WTC11 (cell line): ENCODE data around the gene TNNI2. TPM values are rescaled to one million over a fixed set of nuclear protein-coding genes. Genes with fewer than 3 reads are reported as not detected.

Source experiments
- ATAC-seq: fragments of 200-7000 bp; cut with Tn5 transposase; 2 replicates; pipeline ENCODE4 v1.10.0; 2021; ENCODE audit warnings: mild to moderate bottlenecking, moderate library complexity
- CTCF ChIA-PET: fragments of 300-600 bp; sonication (Branson Sonifier 250); formaldehyde crosslinking; loops from one replicate; lab custom pipeline; 2021; ENCODE audit warnings: antibody characterized with exemption; lab: Charles Lee
- POLR2A ChIA-PET: fragments of 350-600 bp; sonication (Branson Sonifier 250); formaldehyde crosslinking; loops from one replicate; lab custom pipeline; 2021; ENCODE audit warnings: antibody characterized with exemption; lab: Charles Lee
- DNase-seq: peaks from one replicate; pipeline ENCODE4 v3.0.0; 2021; ENCODE audit warnings: low spot score
- H3K27ac Mint-ChIP-seq: 2 replicates; pipeline ENCODE4 v1.8.0; 2021; ENCODE audit warnings: mixed read lengths
- H3K27me3 Mint-ChIP-seq: 2 replicates; pipeline ENCODE4 v1.8.0; 2021; ENCODE audit warnings: low read depth, mild to moderate bottlenecking, moderate library complexity, mixed read lengths
- H3K36me3 Mint-ChIP-seq: 2 replicates; pipeline ENCODE4 v1.8.0; 2021; ENCODE audit warnings: mixed read lengths
- H3K4me1 Mint-ChIP-seq: 2 replicates; pipeline ENCODE4 v1.8.0; 2022; ENCODE audit warnings: mixed read lengths
- H3K4me3 Mint-ChIP-seq: 2 replicates; pipeline ENCODE4 v1.8.0; 2021; ENCODE audit warnings: mild to moderate bottlenecking, moderate library complexity, mixed read lengths
- H3K9me3 Mint-ChIP-seq: 2 replicates; pipeline ENCODE4 v1.8.0; 2021; ENCODE audit warnings: mixed read lengths
- AR ChIP-seq: fragments of 250-450 bp; sonication (Bioruptor Pico); IDR thresholded peaks from 2 replicates; pipeline ENCODE4 v1.9.0; 2021; ENCODE audit warnings: mild to moderate bottlenecking
- ATF1 ChIP-seq: sonication (generic); formaldehyde crosslinking; IDR thresholded peaks from 2 replicates; pipeline ENCODE4 v1.8.1; 2023; ENCODE audit warnings: mild to moderate bottlenecking, moderate library complexity, missing genetic modification reagents
- ATF3 ChIP-seq: sonication (generic); formaldehyde crosslinking; conservative IDR thresholded peaks from 2 replicates; pipeline ENCODE4 v1.8.1; 2022; ENCODE audit warnings: mild to moderate bottlenecking, missing genetic modification reagents
- CBFB ChIP-seq: sonication (generic); formaldehyde crosslinking; IDR thresholded peaks from 2 replicates; pipeline ENCODE4 v1.8.1; 2022; ENCODE audit warnings: mild to moderate bottlenecking, low read depth, missing genetic modification reagents
- CREM ChIP-seq: sonication (generic); formaldehyde crosslinking; IDR thresholded peaks from 2 replicates; pipeline ENCODE4 v1.8.1; 2022; ENCODE audit warnings: mild to moderate bottlenecking, missing genetic modification reagents, moderate library complexity
- E2F4 ChIP-seq: sonication (generic); formaldehyde crosslinking; IDR thresholded peaks from 2 replicates; pipeline ENCODE4 v1.8.1; 2022; ENCODE audit warnings: low read depth, mild to moderate bottlenecking, moderate library complexity, missing genetic modification reagents, borderline replicate concordance
- EMX1 ChIP-seq: fragments of 250-450 bp; sonication (Bioruptor Pico); IDR thresholded peaks from 2 replicates; pipeline ENCODE4 v1.8.0; 2021; ENCODE audit warnings: mild to moderate bottlenecking
- FOXP1 ChIP-seq: sonication (generic); formaldehyde crosslinking; IDR thresholded peaks from 2 replicates; pipeline ENCODE4 v1.8.0; 2022; ENCODE audit warnings: missing genetic modification reagents, mild to moderate bottlenecking, moderate library complexity, borderline replicate concordance
- GABPB1 ChIP-seq: sonication (generic); formaldehyde crosslinking; IDR thresholded peaks from 2 replicates; pipeline ENCODE4 v1.8.1; 2023; ENCODE audit warnings: mild to moderate bottlenecking, missing genetic modification reagents
- HMGA2 ChIP-seq: fragments of 250-450 bp; sonication (Bioruptor Pico); IDR thresholded peaks from 2 replicates; pipeline ENCODE4 v1.4.0; 2021; ENCODE audit warnings: mild to moderate bottlenecking, moderate library complexity
- IRF2 ChIP-seq: sonication (generic); formaldehyde crosslinking; IDR thresholded peaks from 2 replicates; pipeline ENCODE4 v1.8.0; 2022; ENCODE audit warnings: low read depth, missing genetic modification reagents, borderline replicate concordance
- KAT7 ChIP-seq: sonication (generic); formaldehyde crosslinking; IDR thresholded peaks from 2 replicates; pipeline ENCODE4 v1.8.1; 2023; ENCODE audit warnings: missing genetic modification reagents, mild to moderate bottlenecking, borderline replicate concordance
- NR1H2 ChIP-seq: sonication (generic); formaldehyde crosslinking; IDR thresholded peaks from 2 replicates; pipeline ENCODE4 v1.9.0; 2021; ENCODE audit warnings: mild to moderate bottlenecking, moderate library complexity, missing genetic modification reagents
- RELA ChIP-seq: sonication (generic); formaldehyde crosslinking; IDR thresholded peaks from 2 replicates; pipeline ENCODE4 v1.8.1; 2022; ENCODE audit warnings: missing genetic modification reagents, mild to moderate bottlenecking, borderline replicate concordance
- SP1 ChIP-seq: sonication (generic); formaldehyde crosslinking; conservative IDR thresholded peaks from 2 replicates; pipeline ENCODE4 v1.8.1; 2022; ENCODE audit warnings: missing genetic modification reagents
- TCF7 ChIP-seq: sonication (generic); formaldehyde crosslinking; IDR thresholded peaks from 2 replicates; pipeline ENCODE4 v1.8.0; 2022; ENCODE audit warnings: mild to moderate bottlenecking, low read depth, missing genetic modification reagents, moderate library complexity
- TP53 ChIP-seq: sonication (generic); formaldehyde crosslinking; IDR thresholded peaks from 2 replicates; pipeline ENCODE4 v1.8.1; 2023; ENCODE audit warnings: mild to moderate bottlenecking, missing genetic modification reagents
- ZMAT4 ChIP-seq: fragments of 250-450 bp; sonication (Bioruptor Pico); IDR thresholded peaks from 2 replicates; pipeline ENCODE4 v1.9.0; 2021; ENCODE audit warnings: mild to moderate bottlenecking
- ZNF263 ChIP-seq: sonication (generic); formaldehyde crosslinking; IDR thresholded peaks from 2 replicates; pipeline ENCODE4 v1.8.1; 2022; ENCODE audit warnings: low read depth, mild to moderate bottlenecking, moderate library complexity, missing genetic modification reagents
- ZNF281 ChIP-seq: sonication (generic); formaldehyde crosslinking; IDR thresholded peaks from 2 replicates; pipeline ENCODE4 v1.8.0; 2023; ENCODE audit warnings: mild to moderate bottlenecking, missing genetic modification reagents
- ZNF423 ChIP-seq: fragments of 250-450 bp; sonication (Bioruptor Pico); IDR thresholded peaks from 2 replicates; pipeline ENCODE4 v2.1.2; 2022; ENCODE audit warnings: mild to moderate bottlenecking, moderate library complexity
- total RNA-seq: library from RNA; stranded (reverse); gene quantifications from 3 replicates; pipeline ENCODE4 v1.2.3, GENCODE V29; 2021
- TF ChIP-seq, protein P1 (sequence below): sonication (generic); formaldehyde crosslinking; IDR thresholded peaks from 2 replicates; pipeline ENCODE4 v1.8.1; 2023; ENCODE audit warnings: mild to moderate bottlenecking, moderate library complexity, missing genetic modification reagents

TNNI2 gene
- total RNA-seq, 1 experiment from 2014 or later, result not detected

DNA sequence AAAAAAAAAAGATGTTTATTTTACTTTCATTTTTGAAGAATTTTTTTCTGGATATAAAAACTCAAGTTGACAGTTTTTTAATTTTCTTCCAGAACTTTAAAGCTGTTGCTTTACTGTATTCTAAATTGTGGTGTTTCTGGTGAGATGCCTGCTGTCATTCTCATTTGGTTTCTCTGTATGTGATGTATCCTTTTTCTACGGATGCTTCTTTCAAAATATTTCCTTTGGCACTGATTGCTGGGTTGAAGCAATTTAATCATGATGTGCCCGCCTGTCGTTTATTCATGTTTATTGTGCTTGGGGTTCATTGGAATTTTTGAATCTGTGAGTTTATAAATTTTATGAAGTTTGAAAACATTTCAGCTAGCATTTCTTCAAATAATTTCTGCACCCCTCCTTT, 45.7 kb upstream of the TNNI2 start (continued):
- no peak for TF ChIP-seq IRF2
- no peak for TF ChIP-seq ZNF263 (CRISPR knock-in tag)
- TF ChIP-seq RELA (CRISPR knock-in tag), result no peak
- TF ChIP-seq NR1H2, result no peak
- TF ChIP-seq SP1 (CRISPR knock-in tag), result no peak

DNA sequence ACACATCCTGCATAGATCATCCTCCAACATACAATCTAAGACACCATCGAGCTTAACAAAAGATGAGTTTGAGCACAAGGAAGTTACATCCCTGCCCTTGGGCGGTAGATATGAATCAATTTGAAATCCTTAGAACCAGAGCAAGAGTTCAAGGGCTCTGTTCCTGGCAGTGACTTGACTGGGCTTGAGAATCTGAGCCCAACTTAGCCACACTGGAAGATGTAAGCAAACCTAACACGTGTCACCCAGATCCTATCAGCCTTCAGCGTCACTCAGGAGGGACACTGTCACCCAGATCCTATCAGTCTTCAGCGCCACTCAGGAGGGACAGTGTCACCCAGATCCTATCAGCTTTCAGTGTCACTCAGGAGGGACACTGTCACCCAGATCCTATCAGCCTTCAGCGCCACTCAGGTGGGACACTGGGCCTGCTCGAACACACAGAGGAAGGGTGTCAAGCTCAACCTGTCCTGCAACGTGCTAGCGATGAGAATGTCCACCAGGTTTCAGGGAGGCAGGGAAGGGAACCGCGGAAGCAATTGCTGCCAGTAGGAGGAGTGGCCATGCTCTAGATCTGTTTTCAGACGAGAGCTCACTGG, 42.3 kb upstream of the TNNI2 start:
- Mint-ChIP-seq H3K9me3 (no peaks in the 10 kb centered on the region), H3K36me3 (no peaks in the 10 kb centered on the region), H3K4me3 (no peak overlapping the region), H3K27me3 (peaks cover 36% of the 10 kb centered on the region), H3K27ac (no peak overlapping the region), H3K4me1 (no peaks in the 10 kb centered on the region)
- TF ChIP-seq HMGA2 (CRISPR knock-in tag) (no peak), FOXP1 (CRISPR knock-in tag) (no peak), ATF3 (CRISPR knock-in tag) (no peak), E2F4 (CRISPR knock-in tag) (no peak), ZMAT4 (CRISPR knock-in tag) (no peak), ZNF423 (CRISPR knock-in tag) (no peak), KAT7 (CRISPR knock-in tag) (no peak), GABPB1 (CRISPR knock-in tag) (no peak), CBFB (CRISPR knock-in tag) (no peak)
- CTCF ChIA-PET, result interaction anchor here (0.7 to 1.2 kb wide), 15 partner anchors 10 to 359 kb away, joined by 3 to 17 read pairs (median 5); no protein-coding TSS in a partner anchor
- DNase-seq, result no peak
- POLR2A ChIA-PET, result interaction anchor here (0.6 kb wide), 1 partner anchor 11 kb away, joined by 4 read pairs; no protein-coding TSS in a partner anchor
- ATAC-seq, result peak; percentile 77

DNA sequence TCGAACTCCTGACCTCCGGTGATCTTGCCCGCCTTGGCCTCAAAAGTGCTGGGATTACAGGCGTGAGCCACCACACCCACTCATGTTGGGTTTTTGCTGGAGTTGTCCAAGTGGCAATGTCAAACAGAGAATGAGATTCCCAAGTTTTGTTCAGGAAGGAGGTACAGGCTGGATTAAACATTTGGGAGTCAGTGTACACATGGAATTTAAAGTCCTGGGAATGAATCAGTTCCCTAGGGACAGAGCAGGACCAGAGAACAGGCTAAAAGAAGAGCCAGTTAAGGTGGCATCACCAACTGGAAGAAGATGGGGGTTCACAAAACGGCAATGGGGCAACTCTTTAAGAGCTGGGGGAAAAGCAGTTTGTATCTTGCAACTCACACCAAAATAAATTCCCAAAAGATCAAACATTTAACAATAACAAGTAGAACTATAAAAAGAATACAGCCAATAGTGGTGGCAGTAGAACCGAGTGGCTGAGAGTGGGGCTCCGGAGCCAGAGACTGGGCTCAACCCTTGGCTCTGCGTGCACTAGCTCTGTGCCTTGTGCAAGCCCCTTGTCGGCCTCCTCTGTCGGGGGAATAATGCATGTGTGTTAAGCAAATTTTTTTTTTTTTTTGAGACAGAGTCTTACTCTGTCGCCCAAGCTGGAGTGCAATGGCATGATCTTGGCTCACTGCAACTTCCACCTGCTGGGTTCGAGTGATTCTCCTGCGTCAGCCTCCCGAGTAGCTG, 41.2 kb upstream of the TNNI2 start:
- no peak overlapping the region for H3K4me3 Mint-ChIP-seq
- POLR2A ChIA-PET, result interaction anchor here (0.6 kb wide), 1 partner anchor 10 kb away, joined by 4 read pairs; no protein-coding TSS in a partner anchor
- no peak for DNase-seq
- peaks cover 27% of the 10 kb centered on the region for H3K27me3 Mint-ChIP-seq
- no peak for ATAC-seq
- CTCF ChIA-PET, result interaction anchor here (0.7 to 1.5 kb wide), 11 partner anchors 9 to 355 kb away, joined by 3 to 17 read pairs (median 6); no protein-coding TSS in a partner anchor
- H3K36me3 Mint-ChIP-seq, result no peaks in the 10 kb centered on the region
- H3K4me1 Mint-ChIP-seq, result no peaks in the 10 kb centered on the region
- no peak overlapping the region for H3K27ac Mint-ChIP-seq
- no peaks in the 10 kb centered on the region for H3K9me3 Mint-ChIP-seq
- no peak for TF ChIP-seq TCF7 (CRISPR knock-in tag)
- no peak for TF ChIP-seq ZNF281
- TF ChIP-seq CREM (CRISPR knock-in tag), result no peak
- TF ChIP-seq EMX1 (CRISPR knock-in tag), result no peak
- no peak for TF ChIP-seq TP53 (CRISPR knock-in tag)
- TF ChIP-seq ATF1, result no peak
- TF ChIP-seq AR (CRISPR knock-in tag), result no peak
- TF ChIP-seq, protein P1, sequence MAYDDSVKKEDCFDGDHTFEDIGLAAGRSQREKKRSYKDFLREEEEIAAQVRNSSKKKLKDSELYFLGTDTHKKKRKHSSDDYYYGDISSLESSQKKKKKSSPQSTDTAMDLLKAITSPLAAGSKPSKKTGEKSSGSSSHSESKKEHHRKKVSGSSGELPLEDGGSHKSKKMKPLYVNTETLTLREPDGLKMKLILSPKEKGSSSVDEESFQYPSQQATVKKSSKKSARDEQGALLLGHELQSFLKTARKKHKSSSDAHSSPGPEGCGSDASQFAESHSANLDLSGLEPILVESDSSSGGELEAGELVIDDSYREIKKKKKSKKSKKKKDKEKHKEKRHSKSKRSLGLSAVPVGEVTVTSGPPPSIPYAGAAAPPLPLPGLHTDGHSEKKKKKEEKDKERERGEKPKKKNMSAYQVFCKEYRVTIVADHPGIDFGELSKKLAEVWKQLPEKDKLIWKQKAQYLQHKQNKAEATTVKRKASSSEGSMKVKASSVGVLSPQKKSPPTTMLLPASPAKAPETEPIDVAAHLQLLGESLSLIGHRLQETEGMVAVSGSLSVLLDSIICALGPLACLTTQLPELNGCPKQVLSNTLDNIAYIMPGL (CRISPR knock-in tag), result no peak
